Measurements from ENCODE around the gene DGKE.

Gene DGKE

DNA sequence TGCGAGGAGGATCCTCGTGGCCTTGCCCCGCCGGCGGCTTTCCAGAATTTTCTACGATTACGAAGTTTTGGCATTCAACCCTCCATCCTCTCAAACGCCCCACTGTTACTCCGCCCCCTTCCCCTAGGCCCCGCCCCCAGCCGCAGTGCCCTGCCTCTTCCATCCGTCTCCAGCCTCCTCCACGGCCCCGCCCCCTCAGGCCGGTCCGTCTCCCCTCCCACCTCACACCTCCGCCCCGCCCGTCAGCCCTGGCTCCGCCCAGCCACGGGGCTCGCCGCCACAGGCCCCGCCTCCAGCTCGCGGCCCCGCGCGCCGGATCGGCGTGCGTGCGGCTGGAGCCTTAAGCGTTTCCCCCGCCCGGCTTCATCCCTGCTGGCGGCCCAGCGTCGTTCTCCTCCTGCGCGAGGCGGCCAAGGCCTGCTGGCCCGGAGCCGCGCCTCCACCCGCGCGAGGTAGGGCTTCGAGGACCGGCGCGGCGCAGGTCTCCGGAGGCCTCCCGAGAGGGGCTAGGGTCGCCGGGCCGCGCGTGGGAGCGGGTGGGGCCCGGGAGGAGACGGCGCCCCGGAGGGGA lies at the start of gene DGKE, which contains the start of gene C17orf67:
Gene DGKE, plus strand, starts transcription at position 343 of the 571 bp plus-strand sequence. CDS start 645 bp downstream, outside the sequence.
Gene C17orf67, minus strand, starts transcription at position 112 of the 571 bp plus-strand sequence. CDS start 18,110 bp downstream, outside the sequence.
- peak; percentile 99 for DNase-seq

DNA sequence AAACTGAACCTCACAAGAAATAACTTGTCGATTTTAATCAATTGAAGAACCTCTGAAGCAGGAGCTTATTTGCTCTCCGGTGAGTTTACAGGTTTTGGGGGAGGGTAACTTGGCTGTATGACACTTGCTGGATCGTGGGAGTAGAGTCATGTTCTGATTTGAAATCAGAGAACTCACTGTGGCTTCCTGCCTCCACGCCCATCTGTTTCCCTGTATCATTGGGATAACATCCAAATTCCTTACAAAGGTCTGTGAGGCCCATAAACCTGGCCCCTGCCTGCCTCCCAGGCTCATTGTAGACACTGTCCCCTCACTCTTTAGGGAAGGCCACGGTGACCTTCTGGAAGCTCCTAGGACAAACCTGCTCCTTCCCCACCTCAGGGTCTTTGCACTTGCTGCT lies 48.5 kb upstream of the DGKE start:
- DNase-seq: no peak

DNA sequence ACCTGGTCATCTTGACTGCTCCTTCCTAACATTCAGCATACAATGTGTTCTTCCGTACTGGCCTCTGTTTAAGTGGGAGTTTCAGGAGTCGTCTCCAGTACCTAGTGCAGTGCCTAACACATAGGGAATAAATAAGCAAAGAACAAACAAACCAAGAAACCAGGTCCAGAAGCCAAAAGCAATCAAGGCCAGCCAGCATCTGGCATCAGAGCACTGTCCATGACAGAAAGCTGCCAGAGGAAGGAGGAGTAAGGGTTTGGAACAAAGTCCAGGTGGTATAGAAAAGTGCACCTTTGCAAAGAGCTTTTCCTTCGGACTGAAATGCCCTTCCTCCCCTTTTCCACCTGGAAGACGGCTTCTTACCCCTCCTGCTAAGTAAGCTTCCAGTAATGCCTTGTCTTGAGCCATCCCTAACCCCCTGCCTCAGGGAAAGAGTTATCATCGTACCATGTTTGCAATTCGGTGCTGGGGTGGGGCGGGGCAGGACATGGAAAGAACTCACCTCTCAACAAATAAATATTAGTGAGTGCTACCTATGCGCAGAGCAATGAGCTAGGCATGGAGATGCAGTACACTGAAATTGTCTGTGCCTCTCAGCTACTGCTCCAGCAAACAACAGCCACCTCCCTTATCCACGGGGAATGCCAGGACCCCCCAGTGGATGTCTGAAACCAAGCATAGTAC lies 47.8 kb upstream of the DGKE start:
- DNase-seq: no peak

DNA sequence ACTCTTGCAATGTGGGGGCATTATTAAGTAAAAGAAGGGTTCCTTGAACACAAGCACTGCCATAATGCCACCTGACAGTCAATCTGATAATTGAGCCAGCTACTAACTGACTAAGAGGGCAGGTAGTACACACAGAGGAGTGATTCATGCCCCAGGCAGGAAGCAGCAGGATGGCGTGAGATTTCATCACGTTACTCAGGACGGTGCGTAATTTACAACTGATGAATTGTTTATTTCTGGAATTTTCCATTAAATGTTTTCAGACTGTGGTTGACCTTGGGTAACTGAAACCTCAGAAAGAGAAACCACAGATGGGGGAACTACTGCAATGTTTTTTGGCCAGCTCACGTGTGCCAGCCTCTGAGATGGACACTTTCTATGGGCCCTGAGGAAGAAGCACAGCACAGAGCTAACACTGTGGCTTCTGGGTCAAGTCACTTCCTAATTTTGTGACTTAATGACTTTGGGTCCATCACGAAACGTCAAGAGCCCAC lies 46.9 kb upstream of the DGKE start:
- peak; percentile 15 for DNase-seq

DNA sequence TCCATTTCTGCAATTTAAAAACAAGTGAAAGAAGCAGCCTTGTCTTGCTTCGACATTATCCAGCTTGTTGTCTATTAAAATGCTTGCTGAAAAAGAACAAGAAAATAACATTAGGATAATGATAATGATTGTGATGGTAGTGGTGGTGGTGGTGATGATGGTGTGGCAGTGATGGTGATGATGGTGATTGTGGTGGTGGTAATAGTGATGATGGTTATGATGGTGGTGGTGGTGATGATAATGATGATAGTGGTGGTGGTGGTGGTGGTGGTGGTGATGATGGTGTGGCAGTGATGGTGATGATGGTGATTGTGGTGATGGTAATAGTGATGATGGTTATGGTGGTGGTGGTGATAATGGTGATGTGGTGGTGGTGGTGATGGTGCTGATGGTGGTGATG lies 41.7 kb upstream of the DGKE start:
- no peak for DNase-seq

DNA sequence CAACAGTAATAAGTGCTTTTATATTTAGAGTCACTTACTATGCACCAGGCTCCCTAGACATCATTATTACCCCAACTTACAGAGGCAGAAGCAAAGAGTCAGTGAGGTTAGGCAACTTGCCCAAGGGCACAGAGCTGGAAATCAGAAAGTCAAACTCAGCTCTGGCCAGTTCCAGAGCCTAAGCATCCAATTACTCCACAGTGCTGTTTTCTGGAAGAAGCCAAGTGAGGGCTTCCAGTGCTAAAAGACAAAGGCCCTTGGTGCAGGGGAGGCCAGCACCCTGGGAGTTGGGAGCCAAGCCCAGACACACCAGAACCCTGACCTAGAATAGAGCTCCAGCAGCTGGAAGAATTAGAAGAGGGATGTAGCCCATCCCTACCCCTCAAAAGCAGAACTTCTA lies 40.4 kb upstream of the DGKE start:
- no peak for DNase-seq

DNA sequence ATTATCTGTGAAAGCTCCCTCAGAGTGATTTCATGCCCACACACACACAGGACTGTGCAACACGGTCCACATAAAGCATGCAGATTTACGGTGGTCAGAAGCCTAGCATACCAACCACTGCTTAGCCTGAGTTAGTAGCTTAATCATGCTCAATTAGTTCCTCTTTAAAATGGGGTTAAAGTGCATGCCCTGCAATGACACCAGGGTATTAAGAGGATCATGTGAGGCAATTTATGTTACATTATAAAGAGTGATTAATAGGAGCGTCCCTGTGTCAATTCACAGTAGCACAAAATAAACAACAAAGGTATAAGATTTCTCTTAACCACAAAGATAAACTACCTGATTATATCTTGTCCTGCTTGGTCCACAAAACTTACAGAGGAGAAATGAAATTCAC lies 40.0 kb upstream of the DGKE start:
- DNase-seq: no peak

DNA sequence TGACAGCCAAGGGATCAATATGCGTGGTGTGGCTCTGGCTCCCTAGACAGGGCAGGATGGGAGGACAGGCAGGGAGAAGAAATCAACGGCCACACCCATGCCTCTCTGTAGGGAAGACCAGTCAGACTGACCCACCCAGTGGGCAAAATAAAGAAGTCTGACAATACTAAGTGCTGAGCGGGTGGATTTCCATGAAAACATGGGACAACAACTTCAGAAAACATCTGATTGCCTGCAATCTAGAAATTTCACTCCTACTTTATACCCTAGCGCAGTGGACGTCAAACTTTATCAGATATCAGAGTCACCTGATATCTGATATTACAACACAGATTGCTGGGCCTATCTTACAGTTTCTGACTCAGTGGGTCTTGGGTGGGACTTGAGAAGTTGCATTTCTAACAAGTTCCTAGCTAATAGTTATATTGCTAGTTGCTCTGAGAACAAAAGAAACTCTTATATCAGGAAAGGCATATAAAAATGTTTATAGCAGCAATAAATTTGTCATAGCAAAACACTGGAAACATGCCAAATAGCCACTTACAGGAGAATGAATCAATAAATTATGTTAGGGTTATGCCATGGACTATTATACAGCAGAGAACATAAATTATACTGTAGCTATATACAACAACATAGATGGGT lies 38.6 kb upstream of the DGKE start:
- DNase-seq: no peak

DNA sequence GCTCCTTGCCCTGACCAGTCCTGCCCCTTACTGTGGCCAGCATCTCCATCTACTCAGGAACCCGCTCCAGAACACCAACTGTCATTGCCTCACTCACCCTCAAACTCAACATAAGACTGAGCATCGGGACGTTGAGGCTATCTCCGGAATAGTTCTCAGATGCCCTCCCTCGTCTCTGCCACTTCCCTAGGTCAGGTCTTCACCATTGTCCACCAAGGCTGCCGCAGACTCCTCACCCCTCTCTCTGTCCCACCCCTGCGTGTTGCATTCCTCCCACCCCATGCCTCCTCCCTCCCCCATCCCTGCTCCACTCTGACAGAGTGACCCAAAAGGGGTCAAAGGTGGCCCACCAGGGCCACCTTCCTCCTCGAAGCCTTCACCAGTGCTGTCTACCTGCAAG lies 37.4 kb upstream of the DGKE start:
- DNase-seq: no peak

DNA sequence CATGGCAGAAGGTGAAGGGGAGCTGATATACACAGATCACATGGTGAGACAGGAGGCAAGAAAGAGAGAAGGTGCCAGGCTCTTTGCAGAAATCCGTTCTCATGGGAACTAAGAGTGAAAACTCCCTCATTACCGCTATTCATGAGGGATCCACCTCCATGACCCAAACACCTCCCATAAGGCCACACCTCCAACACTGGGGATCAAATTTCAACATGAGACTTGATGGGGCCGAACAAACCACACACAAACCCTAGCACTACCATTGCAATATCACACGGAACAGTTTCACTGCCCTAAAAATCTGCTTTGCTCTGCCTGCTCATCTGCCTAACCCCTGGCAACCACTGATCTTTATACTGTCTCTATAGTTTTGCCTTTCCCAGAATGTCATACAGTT lies 35.0 kb upstream of the DGKE start:
- no peak for DNase-seq

DNA sequence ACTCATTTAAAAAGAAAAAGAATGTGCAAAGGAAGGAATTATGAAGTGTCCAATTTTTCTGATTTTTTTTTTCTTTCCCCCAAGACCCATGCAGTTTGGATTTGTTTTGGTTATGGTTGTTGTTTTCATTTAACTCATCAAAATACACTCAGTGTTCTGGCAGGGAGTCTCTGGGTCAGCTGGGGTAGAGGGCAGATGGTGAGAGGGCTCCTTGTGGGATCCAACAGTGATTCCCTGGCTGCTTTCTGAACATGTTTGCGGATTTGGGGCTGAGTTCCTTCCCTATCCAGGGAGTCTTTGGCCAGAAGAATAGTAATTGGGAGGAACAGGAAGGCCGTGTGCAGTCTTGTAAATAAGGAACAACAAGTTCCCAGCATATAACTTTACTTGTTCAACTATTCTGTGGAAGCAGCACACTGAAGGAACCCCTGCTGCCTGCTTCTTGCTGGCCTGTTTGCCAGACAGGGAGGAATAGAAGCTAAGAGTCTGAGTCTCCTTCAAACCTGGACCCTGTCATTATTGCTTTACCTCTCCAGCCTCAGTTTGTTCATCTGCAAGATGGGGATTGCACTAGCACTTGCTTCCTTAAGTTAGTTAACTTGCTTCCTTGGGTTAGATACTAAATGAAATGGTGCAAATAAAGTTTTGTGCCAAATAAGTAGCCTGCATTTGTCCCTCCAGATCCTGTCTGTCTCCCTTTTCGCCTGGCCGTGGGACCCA lies 32.3 kb upstream of the DGKE start:
- DNase-seq: no peak

DNA sequence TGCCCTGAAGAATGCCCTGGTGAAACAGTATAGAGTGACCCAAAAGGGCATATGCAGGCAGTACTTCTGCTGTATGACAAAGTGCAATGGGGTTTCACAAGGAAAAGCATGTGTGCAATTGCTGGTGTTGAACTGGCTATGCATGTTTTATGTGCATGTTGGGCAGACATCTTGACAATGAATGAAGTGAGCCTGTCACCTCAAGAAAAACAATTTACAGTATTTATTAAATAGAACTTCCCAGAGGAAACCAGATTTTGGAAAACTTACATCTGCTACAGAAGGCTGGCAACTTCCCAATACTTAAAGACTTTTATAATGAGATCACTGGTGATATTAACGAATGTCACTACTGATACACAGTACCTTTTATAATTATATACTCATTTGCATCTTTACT lies 30.9 kb upstream of the DGKE start:
- DNase-seq: no peak

DNA sequence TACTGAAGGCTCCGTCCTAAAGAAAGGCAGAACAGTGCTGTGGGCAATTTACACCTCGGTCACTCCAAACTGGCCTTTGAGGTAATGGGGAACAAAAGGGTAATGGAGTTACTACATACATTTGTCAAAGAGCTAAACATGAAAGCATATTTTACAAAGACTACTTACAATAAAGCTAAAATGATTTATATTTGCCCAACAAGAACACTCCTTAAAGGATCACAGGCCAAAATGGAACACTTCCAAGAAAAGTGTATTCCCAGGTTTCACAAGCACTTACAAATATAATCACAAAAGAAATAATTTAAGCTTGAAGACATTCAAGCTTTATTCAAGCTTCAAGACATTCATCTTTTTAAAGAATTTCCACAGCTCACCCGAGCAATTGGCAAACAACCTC lies 29.5 kb upstream of the DGKE start:
- DNase-seq: no peak

DNA sequence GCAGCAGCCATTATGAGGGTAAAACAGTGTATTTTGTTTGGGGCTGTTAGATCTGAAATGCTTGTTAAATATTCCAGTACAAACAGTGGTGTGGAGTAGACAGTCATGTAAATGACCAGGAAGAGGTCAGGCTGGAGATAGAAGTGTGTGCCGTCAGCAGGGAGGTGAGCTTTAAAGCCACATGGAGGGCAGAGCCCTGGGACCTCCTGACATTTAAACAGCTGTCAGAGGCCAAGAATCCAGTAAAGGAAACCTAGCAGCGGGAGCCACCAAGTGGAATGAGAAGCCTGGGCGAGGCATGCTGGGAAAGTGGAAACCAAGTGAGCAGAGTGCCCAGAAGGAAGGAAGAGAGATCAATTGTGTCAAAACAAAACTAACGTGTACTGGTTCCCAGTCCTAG lies 27.0 kb upstream of the DGKE start:
- no peak for DNase-seq

DNA sequence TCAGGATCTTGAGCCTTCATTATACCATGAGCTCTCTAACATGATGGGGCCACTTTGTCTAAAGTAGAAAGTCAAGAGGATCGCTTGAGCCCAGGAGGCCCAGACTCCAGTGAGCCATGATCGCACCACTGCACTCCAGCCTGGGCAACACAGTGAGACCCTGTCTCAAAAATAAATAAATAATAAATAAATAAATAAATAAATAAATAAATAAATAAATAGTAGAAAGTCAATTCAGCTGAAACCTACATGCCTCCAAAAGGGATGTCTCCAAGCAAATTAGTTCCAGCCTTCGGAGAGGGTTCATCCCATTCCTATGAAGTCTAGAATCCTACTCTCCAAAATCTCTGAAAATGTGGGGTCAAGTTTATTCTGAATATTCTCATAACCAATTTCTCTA lies 26.2 kb upstream of the DGKE start:
- DNase-seq: no peak

DNA sequence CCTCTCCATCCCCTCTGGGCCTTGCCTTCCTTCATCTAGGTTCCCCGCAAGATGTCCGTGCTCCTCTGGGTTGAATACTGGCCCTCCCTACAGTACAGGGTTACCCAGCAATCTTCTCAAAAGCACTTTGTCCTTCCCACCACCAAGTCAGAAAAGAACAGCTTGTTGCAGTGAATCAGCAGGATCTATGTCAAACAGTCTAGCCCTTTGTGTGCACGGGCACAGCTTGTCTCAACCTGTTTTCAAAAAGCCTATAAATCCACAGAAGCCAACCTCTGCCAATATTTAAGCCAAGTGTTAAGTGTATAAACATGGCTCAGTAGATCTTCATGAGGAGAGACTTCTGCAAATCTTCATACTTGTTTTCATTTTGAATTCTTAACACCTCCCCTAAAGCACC lies 25.4 kb upstream of the DGKE start:
- DNase-seq: no peak

DNA sequence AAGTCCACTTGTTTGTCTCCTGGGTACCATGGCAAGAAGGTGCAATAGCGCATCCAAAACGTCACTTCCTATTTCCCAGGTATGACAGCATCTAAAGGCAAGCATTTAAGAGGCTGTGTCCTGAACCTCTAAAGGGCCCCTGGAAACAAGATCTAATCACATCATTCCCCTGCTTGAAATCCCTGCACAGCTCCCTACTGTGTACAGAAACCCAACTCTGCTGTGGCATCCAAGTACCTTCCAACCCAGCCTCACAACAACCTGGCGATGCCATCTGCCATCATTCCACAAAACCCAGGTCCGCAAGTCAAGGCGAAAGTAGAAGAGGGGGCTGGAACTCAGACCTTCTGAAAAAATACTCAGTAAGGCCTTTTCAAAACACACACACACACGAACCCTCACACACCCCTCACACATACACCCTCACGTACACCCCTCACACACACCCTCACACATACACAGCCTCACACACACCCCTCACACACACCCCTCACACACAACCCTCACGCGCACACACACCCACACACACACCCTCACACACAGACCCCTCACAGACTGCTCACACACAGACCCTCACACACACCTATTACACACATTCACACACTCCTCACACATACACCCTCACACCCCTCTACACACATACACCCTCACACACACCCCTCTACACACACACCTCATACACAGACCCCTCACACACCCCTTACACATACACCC lies 24.7 kb upstream of the DGKE start:
- DNase-seq: no peak

DNA sequence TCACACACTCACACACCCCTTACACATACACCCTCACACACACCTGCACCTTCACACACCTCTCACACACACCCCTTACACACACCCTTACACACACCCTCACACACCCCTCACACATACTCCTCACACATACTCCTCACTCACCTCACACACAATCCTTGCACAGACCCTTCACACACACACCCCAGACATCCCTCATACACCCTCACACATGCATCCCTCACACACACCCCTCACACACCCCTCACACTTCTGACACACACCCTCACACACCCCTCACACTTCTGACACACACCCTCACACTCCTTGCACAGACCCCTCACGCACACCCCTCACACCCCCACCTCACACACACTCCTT lies 24.2 kb upstream of the DGKE start:
- DNase-seq: no peak

DNA sequence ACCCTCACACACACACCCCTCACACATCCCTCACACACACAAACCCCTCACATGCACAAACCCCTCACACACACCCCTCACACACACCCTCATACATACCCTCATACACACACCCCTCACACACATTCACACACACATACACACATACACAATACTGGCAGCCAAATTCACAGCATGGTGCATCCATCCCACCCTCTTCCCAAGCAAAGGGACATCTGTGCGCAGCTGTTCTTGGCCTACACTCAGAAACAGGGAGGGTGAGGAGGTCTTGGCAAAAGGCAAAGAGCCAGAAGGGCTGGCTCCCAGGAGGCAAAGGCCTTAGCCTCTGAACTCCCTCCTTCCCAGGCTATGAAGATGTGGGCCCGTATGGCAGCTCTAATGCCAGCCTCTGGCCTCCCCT lies 23.6 kb upstream of the DGKE start:
- DNase-seq: no peak

DNA sequence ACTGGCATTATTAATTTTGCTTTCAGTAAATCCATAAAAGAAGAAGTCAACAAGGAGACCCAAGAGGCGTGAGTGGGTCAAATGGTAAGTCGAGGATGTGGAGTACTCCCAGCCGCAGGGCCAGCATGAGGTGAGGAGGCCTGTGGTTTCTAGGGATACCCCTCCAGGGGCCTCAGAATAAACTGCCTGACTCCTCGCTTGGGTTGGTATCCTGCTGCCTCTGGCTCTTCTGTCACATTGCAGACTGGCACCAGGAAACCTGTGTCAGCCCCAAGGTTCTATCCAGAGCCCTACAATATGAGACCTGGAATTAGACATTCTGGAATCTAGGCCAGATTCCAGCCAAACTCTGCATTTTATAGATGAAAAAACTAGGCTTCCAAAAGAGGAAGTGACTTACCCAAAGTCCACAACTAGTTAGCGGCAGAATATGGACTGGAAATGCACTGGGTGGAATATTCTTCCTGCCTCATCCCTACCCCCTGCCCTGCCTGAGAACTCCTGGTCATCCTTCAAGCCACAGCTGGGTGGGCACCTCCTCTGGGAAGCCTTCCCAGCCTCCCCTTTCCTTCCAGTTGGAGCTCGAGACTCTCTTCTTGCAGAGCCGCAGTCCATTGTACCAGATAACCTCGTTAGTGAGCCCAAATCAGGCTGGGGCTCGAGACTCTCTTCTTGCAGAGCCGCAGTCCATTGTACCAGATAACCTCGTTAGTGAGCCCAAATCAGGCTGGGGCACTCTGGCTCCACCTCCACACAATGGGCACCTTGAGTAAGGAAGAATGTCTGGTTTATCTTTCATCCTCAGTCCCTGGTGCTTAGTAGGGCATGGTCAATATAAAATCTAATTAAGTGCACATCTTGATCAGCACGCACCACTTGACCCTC lies 22.8 kb upstream of the DGKE start:
- DNase-seq: no peak

DNA sequence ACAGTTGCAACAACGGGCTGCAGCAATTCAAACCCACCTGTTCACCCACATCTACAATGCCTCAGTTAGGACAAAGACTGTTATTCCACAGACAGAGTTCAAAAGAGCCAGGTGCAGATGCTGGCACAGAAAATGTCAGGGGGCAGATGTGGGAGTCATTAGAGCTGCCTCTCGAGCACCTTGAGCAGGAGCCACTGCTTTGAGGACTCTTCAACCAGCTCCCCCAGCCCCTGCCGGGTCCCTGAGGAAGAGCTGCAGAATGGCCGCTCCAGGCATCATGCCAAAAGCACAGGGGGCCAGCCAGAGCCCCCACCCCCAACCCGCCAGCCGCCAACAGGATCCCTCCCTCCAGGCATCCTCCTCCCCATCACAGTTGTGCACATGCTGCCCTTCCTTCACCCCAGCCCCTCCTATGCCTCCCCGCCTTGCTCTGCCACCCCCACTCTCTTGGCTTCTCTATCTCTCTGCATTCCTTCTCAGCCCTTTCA lies 21.0 kb upstream of the DGKE start:
- DNase-seq: no peak

DNA sequence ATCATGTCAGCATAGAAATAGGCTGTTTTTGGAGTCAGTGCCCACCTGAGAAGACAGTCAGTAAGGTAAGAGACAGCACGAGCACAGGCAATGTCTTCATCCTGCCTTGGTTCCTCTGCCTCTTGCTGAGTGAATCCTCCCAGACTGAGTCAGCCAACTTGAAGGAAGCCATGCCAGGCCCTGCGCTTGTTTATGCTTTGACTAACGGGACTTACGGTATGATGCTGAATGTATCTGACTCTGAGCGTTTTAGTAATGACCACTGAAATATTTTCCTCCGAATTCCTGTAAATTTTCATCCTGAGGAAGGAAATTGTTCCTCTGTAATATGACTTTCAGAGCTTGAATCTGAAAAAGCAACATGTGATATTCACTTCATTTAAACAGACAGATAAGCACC lies 18.2 kb upstream of the DGKE start:
- DNase-seq: no peak

Measured in activated effector memory CD4-positive, alpha-beta T cell treated with Interleukin-2 at 50 U/mL for 16 hours (primary cell).